ENCODE results near the gene KL.

DNA sequence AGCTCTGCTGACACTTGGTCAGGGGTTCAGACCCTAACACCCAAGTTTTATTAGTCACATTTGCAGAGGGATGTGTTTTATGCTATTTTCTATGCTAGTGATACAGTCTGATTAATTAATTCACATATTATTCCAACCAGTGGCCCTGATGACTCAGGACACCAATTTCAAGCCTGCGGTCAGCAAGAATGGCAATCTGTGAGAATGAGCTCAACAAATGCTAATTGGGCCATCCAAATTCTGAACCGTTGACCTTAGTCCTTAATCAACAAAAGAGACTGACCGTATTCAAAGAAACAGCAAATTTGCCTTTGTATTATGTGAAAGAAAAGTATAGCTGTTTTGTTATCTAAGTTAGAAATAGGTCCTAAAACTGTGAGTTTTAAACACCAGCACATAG, 9.6 kb upstream of the KL start:
- TF ChIP-seq CTCF (IDR thresholded peaks at IDR 0.05) = no peak
- no peak for TF ChIP-seq POLR2A (IDR thresholded peaks at IDR 0.05)

All from uterus (tissue), 2 donors.